ENCODE data around the gene BCL11A. TPM values are rescaled to one million over a fixed set of nuclear protein-coding genes. Genes with fewer than 3 reads are reported as not detected.

The BCL11A gene
- total and polyA plus RNA-seq, 2 experiments from 2014 or later: 3.5 to 8.9 TPM

- no peaks in the 10 kb centered on the region for H3F3A ChIP-seq (ENCODE audit: insufficient read depth)
- no peaks in the 10 kb centered on the region for H3K9me3 ChIP-seq (ENCODE audit: low read depth)
- H3K27ac ChIP-seq: no peak overlapping the region
- DNase-seq: no peak
- H3K9me2 ChIP-seq (ENCODE audit: insufficient read depth): no peaks in the 10 kb centered on the region
- 22 to 31% methylated on average over 2 of the region's 2 CpGs for WGBS, 2 experiments (ENCODE audit: low coverage in 1 of 2, low lambda C conversion rate in 2 of 2, missing lambda C conversion rate in 2 of 2)
- H3K79me2 ChIP-seq (ENCODE audit: insufficient read depth): no peaks in the 10 kb centered on the region
- H3K9ac ChIP-seq: no peak overlapping the region
- in situ Hi-C loops (cut with MboI): no loop called here
- no peak overlapping the region for H3K4me3 ChIP-seq
- no peaks in the 10 kb centered on the region for H4K20me1 ChIP-seq (ENCODE audit: insufficient read depth)
- no peak for TF ChIP-seq EZH2 (IDR thresholded peaks at IDR 0.05; ENCODE audit: insufficient read depth, poor library complexity, severe bottlenecking)
- no peak for TF ChIP-seq EZH2phosphoT487 (IDR thresholded peaks at IDR 0.05; ENCODE audit: insufficient read depth, low read depth)
- H3K4me2 ChIP-seq (ENCODE audit: unreplicated experiment): no peak overlapping the region
- no peaks in the 10 kb centered on the region for H3K36me3 ChIP-seq (ENCODE audit: low read depth)
- no peaks in the 10 kb centered on the region; the same call in 1 of the 2 replicates for H3K27me3 ChIP-seq (replicated peaks; ENCODE audit: insufficient read depth)
- no peak overlapping the region for H2AFZ ChIP-seq
- no peaks in the 10 kb centered on the region for H3K4me1 ChIP-seq (ENCODE audit: insufficient read depth)
Observed at GRCh38 chr2:60407398-60407797, 146.1 kb downstream of the BCL11A start.

- Histone ChIP-seq H3K4me1 (ENCODE audit: insufficient read depth) (no peaks in the 10 kb centered on the region), H3K4me2 (ENCODE audit: unreplicated experiment) (no peak overlapping the region), H3K27me3 (replicated peaks; ENCODE audit: insufficient read depth) (no peaks in the 10 kb centered on the region; the same call in 1 of the 2 replicates), H3K9me2 (ENCODE audit: insufficient read depth) (no peaks in the 10 kb centered on the region), H4K20me1 (ENCODE audit: insufficient read depth) (no peaks in the 10 kb centered on the region), H3K4me3 (no peak overlapping the region), H3K79me2 (ENCODE audit: insufficient read depth) (no peaks in the 10 kb centered on the region), H3K9ac (no peak overlapping the region), H3F3A (ENCODE audit: insufficient read depth) (no peaks in the 10 kb centered on the region), H2AFZ (no peak overlapping the region), H3K9me3 (ENCODE audit: low read depth) (no peaks in the 10 kb centered on the region), H3K36me3 (ENCODE audit: low read depth) (no peaks in the 10 kb centered on the region), H3K27ac (no peak overlapping the region)
- 75 to 82% methylated on average over 7 of the region's 7 CpGs for WGBS, 2 experiments (ENCODE audit: low coverage in 1 of 2, low lambda C conversion rate in 2 of 2, missing lambda C conversion rate in 2 of 2)
- in situ Hi-C loops (cut with MboI): no loop called here
- no peak for DNase-seq
- no peak for TF ChIP-seq EZH2 (IDR thresholded peaks at IDR 0.05; ENCODE audit: insufficient read depth, poor library complexity, severe bottlenecking)
- no peak for TF ChIP-seq EZH2phosphoT487 (IDR thresholded peaks at IDR 0.05; ENCODE audit: insufficient read depth, low read depth)
Observed at GRCh38 chr2:60406192-60406591, 147.3 kb downstream of the BCL11A start.

- no peaks in the 10 kb centered on the region for H3K9me3 ChIP-seq (ENCODE audit: low read depth)
- H2AFZ ChIP-seq: no peak overlapping the region
- no peak overlapping the region for H3K4me3 ChIP-seq
- in situ Hi-C loops (cut with MboI): no loop called here
- H3K27me3 ChIP-seq (replicated peaks; ENCODE audit: insufficient read depth): no peaks in the 10 kb centered on the region; the same call in 1 of the 2 replicates
- no peak overlapping the region for H3K27ac ChIP-seq
- H3K4me2 ChIP-seq (ENCODE audit: unreplicated experiment): no peak overlapping the region
- DNase-seq: no peak
- no peaks in the 10 kb centered on the region for H4K20me1 ChIP-seq (ENCODE audit: insufficient read depth)
- H3K9me2 ChIP-seq (ENCODE audit: insufficient read depth): no peaks in the 10 kb centered on the region
- TF ChIP-seq EZH2 (IDR thresholded peaks at IDR 0.05; ENCODE audit: insufficient read depth, poor library complexity, severe bottlenecking) (no peak), EZH2phosphoT487 (IDR thresholded peaks at IDR 0.05; ENCODE audit: insufficient read depth, low read depth) (no peak)
- H3K79me2 ChIP-seq (ENCODE audit: insufficient read depth): no peaks in the 10 kb centered on the region
- H3K4me1 ChIP-seq (ENCODE audit: insufficient read depth): no peaks in the 10 kb centered on the region
- no peak overlapping the region for H3K9ac ChIP-seq
- 64 to 74% methylated on average over 7 of the region's 7 CpGs for WGBS, 2 experiments (ENCODE audit: low coverage in 1 of 2, low lambda C conversion rate in 2 of 2, missing lambda C conversion rate in 2 of 2)
- H3F3A ChIP-seq (ENCODE audit: insufficient read depth): no peaks in the 10 kb centered on the region
- no peaks in the 10 kb centered on the region for H3K36me3 ChIP-seq (ENCODE audit: low read depth)
Observed at GRCh38 chr2:60405271-60405919, 148.1 kb downstream of the BCL11A start.

Other genes with a start within 250 kb of the BCL11A start
- gene PAPOLG, start 202.6 kb upstream of the BCL11A start, total RNA-seq (2014; rRNA removed; shearing (Covaris generic)): 10.9 and 11.4 TPM in 2 replicates
- gene PAPOLG, start 202.6 kb upstream of the BCL11A start, polyA plus RNA-seq (2016; fragmentation: Nextera tagmentation; extraction: Ambion mirVana): 6.9 and 8.2 TPM in 2 replicates

All from GM23248 (cell line).